GM12878 (cell line): ENCODE data around the gene NAP1L5. TPM values are rescaled to one million over a fixed set of nuclear protein-coding genes. Genes with fewer than 3 reads are reported as not detected.

Source experiments
- ATAC-seq: fragments of 200-7000 bp; cut with Tn5 transposase; 3 replicates; pipeline ENCODE4 v1.9.1; 2020; ENCODE audit warnings: mild to moderate bottlenecking, moderate library complexity
- BruUV-seq: library from RNA; stranded (reverse); fragments of 400-500 nt; replicated peaks from 2 replicates; lab custom pipeline; 2021; lab: Mats Ljungman, UMichigan
- CTCF ChIA-PET: fragments of 300-600 bp; sonication (Branson Sonifier 250); formaldehyde crosslinking; extraction: SDS; loops from one replicate; lab custom pipeline; 2021; ENCODE audit warnings: inconsistent platforms; lab: Yijun Ruan, JAX
- POLR2A ChIA-PET: fragments of 350-600 bp; formaldehyde crosslinking; extraction: SDS; loops from one replicate; lab custom pipeline; 2021; ENCODE audit warnings: inconsistent platforms; lab: Charles Lee
- RAD21 ChIA-PET: fragments of 300-600 bp; sonication (Branson Sonifier 250); formaldehyde crosslinking; loops from one replicate; lab custom pipeline; 2023; ENCODE audit warnings: antibody characterized with exemption; ENCODE audit not compliant: unreplicated experiment; lab: Charles Lee
- SMC1A ChIA-PET: fragments of 300-600 bp; sonication (Branson Sonifier 250); formaldehyde crosslinking; loops from one replicate; lab custom pipeline; 2023; ENCODE audit not compliant: unreplicated experiment, uncharacterized antibody; lab: Charles Lee
- DNase-seq: peaks from one replicate; pipeline ENCODE4 v3.0.0-alpha.2; 2011; ENCODE audit warnings: low read depth, low spot score
- FAIRE-seq: peaks from 3 replicates; lab custom pipeline; 2011; peaks lifted over from hg19 to GRCh38; lab: Jason Lieb, UNC
- H2AFZ ChIP-seq: 2 replicates; pipeline ENCODE4 v1.6.0; 2011; ENCODE audit warnings: low read depth, low read length, control low read depth; ENCODE audit not compliant: control insufficient read depth
- H3K27ac ChIP-seq: 2 replicates; pipeline ENCODE4 v1.5.1; 2011; ENCODE audit warnings: control low read depth; ENCODE audit not compliant: control insufficient read depth, insufficient read depth
- H3K27me3 ChIP-seq, 2 experiments: replicated peaks in 1 of 2; 2 replicates each; pipeline versions ENCODE4 v1.6.0 to v1.6.1; 2011; ENCODE audit warnings: low read length in 1 of 2; ENCODE audit not compliant: control insufficient read depth in 2 of 2, insufficient read depth in 2 of 2
- H3K36me3 ChIP-seq, 2 experiments: 2 replicates each; pipeline ENCODE4 v1.5.1; 2011; ENCODE audit warnings: low read length in 1 of 2; ENCODE audit not compliant: control insufficient read depth in 2 of 2, insufficient read depth in 2 of 2
- H3K4me1 ChIP-seq: 2 replicates; pipeline ENCODE4 v1.6.1; 2011; ENCODE audit warnings: mild to moderate bottlenecking, low read length, moderate library complexity, mixed read lengths; ENCODE audit not compliant: control insufficient read depth, insufficient read depth
- H3K4me2 ChIP-seq: 2 replicates; pipeline ENCODE4 v1.6.0; 2011; ENCODE audit warnings: control low read depth; ENCODE audit not compliant: control insufficient read depth, insufficient read depth
- H3K4me3 ChIP-seq: fragments of 200-600 bp; sonication (generic); 2 replicates; pipeline ENCODE4 v1.5.1; 2016
- H3K79me2 ChIP-seq: 2 replicates; pipeline ENCODE4 v1.6.0; 2011; ENCODE audit warnings: low read length; ENCODE audit not compliant: control insufficient read depth, insufficient read depth
- H3K9ac ChIP-seq: 2 replicates; pipeline ENCODE4 v1.8.0; 2011; ENCODE audit warnings: low read length, control low read depth, mixed read lengths; ENCODE audit not compliant: control insufficient read depth, insufficient read depth
- H3K9me3 ChIP-seq: replicated peaks from 3 replicates; pipeline ENCODE4 v1.5.1; 2011; ENCODE audit warnings: mild to moderate bottlenecking, low read length; ENCODE audit not compliant: control insufficient read depth, insufficient read depth
- H4K20me1 ChIP-seq: 2 replicates; pipeline ENCODE4 v1.6.0; 2011; ENCODE audit not compliant: control insufficient read depth, insufficient read depth
- ASH2L ChIP-seq: fragments of 300-600, 200-600 bp; sonication (generic); IDR thresholded peaks from 2 replicates; pipeline ENCODE4 v1.6.1; 2017; ENCODE audit warnings: low read depth, mild to moderate bottlenecking, borderline replicate concordance
- BRCA1 ChIP-seq: IDR thresholded peaks from 2 replicates; pipeline ENCODE4 v1.6.1; 2011; ENCODE audit warnings: low read depth, low read length, improper control_type of control experiment
- FOXK2 ChIP-seq: fragments of 450-650 bp; IDR thresholded peaks from 2 replicates; pipeline ENCODE4 v1.6.1; 2017; ENCODE audit warnings: mild to moderate bottlenecking, moderate library complexity
- GABPA ChIP-seq: IDR thresholded peaks from 2 replicates; pipeline ENCODE4 v1.6.1; 2014; ENCODE audit warnings: antibody characterized with exemption, low read depth, mild to moderate bottlenecking, inconsistent platforms
- HDAC6 ChIP-seq: fragments of 200-600 bp; sonication (generic); IDR thresholded peaks from one replicate; pipeline ENCODE4 v1.8.0; 2017; ENCODE audit warnings: antibody characterized with exemption; ENCODE audit not compliant: unreplicated experiment
- NBN ChIP-seq: fragments of 450-650 bp; IDR thresholded peaks from 2 replicates; pipeline ENCODE4 v1.6.1; 2016
- NRF1 ChIP-seq: conservative IDR thresholded peaks from 2 replicates; pipeline ENCODE4 v1.6.1; 2011; ENCODE audit warnings: mild to moderate bottlenecking, low read depth, low read length, improper control_type of control experiment
- RB1 ChIP-seq: fragments of 450-650 bp; formaldehyde crosslinking; IDR thresholded peaks from 2 replicates; pipeline ENCODE4 v1.6.1; 2017; ENCODE audit warnings: mild to moderate bottlenecking, borderline replicate concordance
- SMAD1 ChIP-seq: fragments of 450-650 bp; IDR thresholded peaks from 2 replicates; pipeline ENCODE4 v1.6.1; 2018; ENCODE audit warnings: mild to moderate bottlenecking, low read depth; ENCODE audit not compliant: partially characterized antibody
- TAF1 ChIP-seq: IDR thresholded peaks from 2 replicates; pipeline ENCODE4 v1.6.1; 2011; ENCODE audit warnings: mild to moderate bottlenecking, low read depth, low read length, borderline replicate concordance
- TBL1XR1 ChIP-seq: IDR thresholded peaks from 2 replicates; pipeline ENCODE4 v1.6.1; 2012; ENCODE audit warnings: low read depth, low read length, improper control_type of control experiment
- TCF7 ChIP-seq: IDR thresholded peaks from 2 replicates; pipeline ENCODE4 v1.6.1; 2014; ENCODE audit warnings: antibody characterized with exemption, borderline replicate concordance
- ZNF384 ChIP-seq: IDR thresholded peaks from 2 replicates; pipeline ENCODE4 v1.6.1; 2012; ENCODE audit warnings: low read depth, mild to moderate bottlenecking, low read length, improper control_type of control experiment, borderline replicate concordance
- ZNF592 ChIP-seq: fragments of 450-650 bp; IDR thresholded peaks from 2 replicates; pipeline ENCODE4 v1.6.1; 2017; ENCODE audit warnings: mild to moderate bottlenecking, moderate library complexity
- WGBS: methylation state at CpG from one replicate; pipeline ENCODE4 v1.1.6; 2016; ENCODE audit warnings: low lambda C conversion rate; ENCODE audit not compliant: insufficient replicate concordance, insufficient coverage; ENCODE audit errors: missing lambda C conversion rate; 5-methylcytosine and 5-hydroxymethylcytosine counted together
- in situ Hi-C: fragments of 300-500 bp; cut with MboI; formaldehyde crosslinking; loops from 9 replicates; pipeline ENCODE4 v1.14.3; 2018; ENCODE audit warnings: mixed read lengths
- intact Hi-C: fragments of 100-400 bp; cut with micrococcal nuclease; formaldehyde crosslinking; loops from one replicate; pipeline ENCODE4 v1.14.2; 2022; ENCODE audit not compliant: unreplicated experiment
- polyA plus RNA-seq, 11 experiments: library from polyadenylated mRNA; depleted of rRNA in 4 of 11; unstranded in 6 of 11; stranded (reverse) in 5 of 11; fragments of >200 nt; fragmentation: Nextera tagmentation in 4 of 11; fragmentation: Illumina TruSeq in 1 of 11; extraction: Ambion mirVana in 4 of 11; extraction: Trizol in 1 of 11; gene quantifications; 1 replicate in 1 of 11; 2 replicates in 10 of 11; pipeline versions ENCODE4 v1.2.1 to v1.2.3, GENCODE V29; 2011 to 2016; ENCODE audit warnings: inconsistent platforms in 2 of 11, missing spikeins in 2 of 11, low read depth in 1 of 11
- total RNA-seq, 4 experiments: library from RNA; depleted of rRNA in 3 of 4; stranded (reverse); fragments of >200 nt in 3 of 4; fragmentation: Illumina TruSeq in 1 of 4; extraction: Trizol in 1 of 4; gene quantifications; 2 replicates each; pipeline versions ENCODE4 v1.2.1 to v1.2.3, GENCODE V29; 2013 to 2021
- TF ChIP-seq, protein P1 (sequence below): IDR thresholded peaks from 2 replicates; pipeline ENCODE4 v1.6.1; 2012; ENCODE audit warnings: improper control_type of control experiment, low read depth, low read length; ENCODE audit not compliant: insufficient replicate concordance

NAP1L5 gene
- total and polyA plus RNA-seq, 10 of the 15 experiments (the other 5 are each of a cell fraction or from before 2014, with no cell fraction given) = 2.1 to 5.3 (median 3.7) TPM

DNA sequence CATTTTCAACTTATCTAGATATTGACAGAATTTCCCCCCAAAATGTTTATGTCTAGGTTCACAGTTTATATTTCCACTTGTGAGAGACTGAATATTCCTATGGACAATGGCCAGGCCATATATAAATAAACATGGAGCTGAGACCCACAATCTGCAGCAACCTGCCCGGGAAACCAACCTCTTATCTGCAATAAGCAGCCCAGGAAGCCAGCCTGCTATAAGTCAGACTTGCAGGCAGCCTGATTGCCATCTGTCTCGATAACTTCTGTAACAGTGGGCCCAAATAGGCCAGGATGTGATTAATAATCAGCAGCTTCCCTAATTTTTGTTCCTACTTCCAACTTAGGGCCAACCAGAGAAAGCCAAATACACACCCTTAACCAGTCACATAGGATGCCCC is 5.2 kb upstream of the NAP1L5 start:
- H3K4me2 ChIP-seq = no peak overlapping the region
- BruUV-seq = no TSS peak
- ATAC-seq (no peak), DNase-seq (no peak), FAIRE-seq (no peak)
- POLR2A ChIA-PET = no interaction called here
- no peaks in the 10 kb centered on the region for H3K79me2 ChIP-seq
- CTCF ChIA-PET = interaction anchor here (1.3 kb wide), 2 partner anchors 11 to 163 kb away, joined by 4 to 5 read pairs; no protein-coding TSS in a partner anchor
- H3K27me3 ChIP-seq = no peaks in the 10 kb centered on the region
- 64% methylated on average over 2 of the region's 2 CpGs for WGBS
- H3K9me3 ChIP-seq = no peaks in the 10 kb centered on the region
- H3K4me1 ChIP-seq = no peaks in the 10 kb centered on the region
- H3K9ac ChIP-seq = no peak overlapping the region
- intact Hi-C loops = no loop called here
- no peaks in the 10 kb centered on the region for H3K36me3 ChIP-seq
- no peak overlapping the region for H3K27ac ChIP-seq
- in situ Hi-C loops = no loop called here
- H4K20me1 ChIP-seq = no peaks in the 10 kb centered on the region
- no peak overlapping the region for H3K4me3 ChIP-seq
- H2AFZ ChIP-seq = no peak overlapping the region
- SMC1A ChIA-PET = interaction anchor here (0.8 kb wide), 1 partner anchor 43 kb away, joined by 3 read pairs; no protein-coding TSS in a partner anchor
- RAD21 ChIA-PET = no interaction called here
- TF ChIP-seq TCF7 = no peak
- no peak for TF ChIP-seq TBL1XR1
- TF ChIP-seq SMAD1 = no peak
- no peak for TF ChIP-seq TAF1
- no peak for TF ChIP-seq NBN
- no peak for TF ChIP-seq BRCA1
- no peak for TF ChIP-seq HDAC6
- no peak for TF ChIP-seq ASH2L
- no peak for TF ChIP-seq GABPA
- TF ChIP-seq, protein P1, sequence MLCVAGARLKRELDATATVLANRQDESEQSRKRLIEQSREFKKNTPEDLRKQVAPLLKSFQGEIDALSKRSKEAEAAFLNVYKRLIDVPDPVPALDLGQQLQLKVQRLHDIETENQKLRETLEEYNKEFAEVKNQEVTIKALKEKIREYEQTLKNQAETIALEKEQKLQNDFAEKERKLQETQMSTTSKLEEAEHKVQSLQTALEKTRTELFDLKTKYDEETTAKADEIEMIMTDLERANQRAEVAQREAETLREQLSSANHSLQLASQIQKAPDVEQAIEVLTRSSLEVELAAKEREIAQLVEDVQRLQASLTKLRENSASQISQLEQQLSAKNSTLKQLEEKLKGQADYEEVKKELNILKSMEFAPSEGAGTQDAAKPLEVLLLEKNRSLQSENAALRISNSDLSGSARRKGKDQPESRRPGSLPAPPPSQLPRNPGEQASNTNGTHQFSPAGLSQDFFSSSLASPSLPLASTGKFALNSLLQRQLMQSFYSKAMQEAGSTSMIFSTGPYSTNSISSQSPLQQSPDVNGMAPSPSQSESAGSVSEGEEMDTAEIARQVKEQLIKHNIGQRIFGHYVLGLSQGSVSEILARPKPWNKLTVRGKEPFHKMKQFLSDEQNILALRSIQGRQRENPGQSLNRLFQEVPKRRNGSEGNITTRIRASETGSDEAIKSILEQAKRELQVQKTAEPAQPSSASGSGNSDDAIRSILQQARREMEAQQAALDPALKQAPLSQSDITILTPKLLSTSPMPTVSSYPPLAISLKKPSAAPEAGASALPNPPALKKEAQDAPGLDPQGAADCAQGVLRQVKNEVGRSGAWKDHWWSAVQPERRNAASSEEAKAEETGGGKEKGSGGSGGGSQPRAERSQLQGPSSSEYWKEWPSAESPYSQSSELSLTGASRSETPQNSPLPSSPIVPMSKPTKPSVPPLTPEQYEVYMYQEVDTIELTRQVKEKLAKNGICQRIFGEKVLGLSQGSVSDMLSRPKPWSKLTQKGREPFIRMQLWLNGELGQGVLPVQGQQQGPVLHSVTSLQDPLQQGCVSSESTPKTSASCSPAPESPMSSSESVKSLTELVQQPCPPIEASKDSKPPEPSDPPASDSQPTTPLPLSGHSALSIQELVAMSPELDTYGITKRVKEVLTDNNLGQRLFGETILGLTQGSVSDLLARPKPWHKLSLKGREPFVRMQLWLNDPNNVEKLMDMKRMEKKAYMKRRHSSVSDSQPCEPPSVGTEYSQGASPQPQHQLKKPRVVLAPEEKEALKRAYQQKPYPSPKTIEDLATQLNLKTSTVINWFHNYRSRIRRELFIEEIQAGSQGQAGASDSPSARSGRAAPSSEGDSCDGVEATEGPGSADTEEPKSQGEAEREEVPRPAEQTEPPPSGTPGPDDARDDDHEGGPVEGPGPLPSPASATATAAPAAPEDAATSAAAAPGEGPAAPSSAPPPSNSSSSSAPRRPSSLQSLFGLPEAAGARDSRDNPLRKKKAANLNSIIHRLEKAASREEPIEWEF = no peak
- no peak for TF ChIP-seq ZNF592
- no peak for TF ChIP-seq FOXK2
- TF ChIP-seq ZNF384 = no peak
- no peak for TF ChIP-seq RB1
- no peak for TF ChIP-seq NRF1
